Breast epithelium (tissue), 4 donors: ENCODE measurements around the gene RPS25. TPM values are rescaled to one million over a fixed set of nuclear protein-coding genes. Genes with fewer than 3 reads are reported as not detected.
A peak's percentile ranks its signal among the peaks of the same experiment; 100 is the strongest.

Source experiments
- DNase-seq, 2 donors: peaks; one replicate each; pipeline ENCODE4 v3.0.0-alpha.2; 2019; ENCODE audit warnings: low spot score in 2 of 2
- H3K27ac ChIP-seq, 2 donors: fragments of 200-600 bp; sonication (generic) in 1 of 2; one replicate each; pipeline ENCODE4 v1.5.1; 2016 to 2019; ENCODE audit warnings: mild to moderate bottlenecking in 1 of 2
- H3K27me3 ChIP-seq, 2 donors: fragments of 200-600 bp; sonication (generic) in 1 of 2; one replicate each; pipeline versions ENCODE4 v1.5.1 to v1.6.0; 2017 to 2019; ENCODE audit warnings: control low read depth in 1 of 2, mild to moderate bottlenecking in 1 of 2
- H3K36me3 ChIP-seq: fragments of 200-600 bp; one replicate; pipeline ENCODE4 v1.5.1; 2019
- H3K4me1 ChIP-seq, 2 donors: fragments of 200-600 bp; sonication (generic); one replicate each; pipeline ENCODE4 v1.5.1; 2016 to 2019; ENCODE audit warnings: control low read depth in 1 of 2
- H3K4me3 ChIP-seq, 3 donors: fragments of 200-600 bp; sonication (generic); 1 replicate in 2 of 3; 2 replicates in 1 of 3; pipeline ENCODE4 v1.5.1; 2016 to 2019; ENCODE audit warnings: mild to moderate bottlenecking in 3 of 3, moderate library complexity in 2 of 3
- H3K9me3 ChIP-seq, 2 donors: fragments of 200-600 bp; sonication (generic) in 1 of 2; one replicate each; pipeline ENCODE4 v1.5.1; 2016 to 2019; ENCODE audit warnings: control low read depth in 1 of 2
- CTCF ChIP-seq, 3 donors: fragments of 450-650 bp; IDR thresholded peaks; one replicate each; pipeline ENCODE4 v1.5.1; 2016 to 2017; ENCODE audit warnings: antibody characterized with exemption in 3 of 3, mild to moderate bottlenecking in 3 of 3, moderate library complexity in 3 of 3
- POLR2A ChIP-seq: fragments of 450-650 bp; IDR thresholded peaks from one replicate; pipeline ENCODE4 v1.6.1; 2016; ENCODE audit warnings: antibody characterized with exemption, mild to moderate bottlenecking, moderate library complexity
- POLR2AphosphoS5 ChIP-seq, 3 donors: sonication (generic); formaldehyde crosslinking; IDR thresholded peaks; one replicate each; pipeline ENCODE4 v1.6.1; 2017; ENCODE audit warnings: antibody characterized with exemption in 3 of 3
- intact Hi-C: fragments of 100-400 bp; cut with DNase I; formaldehyde crosslinking; loops from one replicate; pipeline ENCODE4 v1.15.1; 2023; ENCODE audit warnings: low total_unique reads
- total RNA-seq, 3 donors: library from RNA; depleted of rRNA; stranded (reverse); fragments of >200 nt; gene quantifications; one replicate each; pipeline ENCODE4 v1.1.0, GENCODE V29; 2016

Gene RPS25
- total RNA-seq, 3 donors from 2014 or later = 1,984 to 3,403 (median 2,926) TPM

- Histone ChIP-seq H3K9me3 (no peaks in the 10 kb centered on the region), H3K27ac (no peak overlapping the region), H3K4me1 (peaks cover 0 to 19% of the 10 kb centered on the region in 2 donors), H3K4me3 (no peak overlapping the region), H3K36me3 (no peaks in the 10 kb centered on the region), H3K27me3 (no peaks in the 10 kb centered on the region)
- intact Hi-C loops = no loop called here
- no peak for DNase-seq
- TF ChIP-seq POLR2A (no peak), POLR2AphosphoS5 (IDR thresholded peaks at IDR 0.05) (no peak), CTCF (IDR thresholded peaks at IDR 0.05) (no peak)
Measured at GRCh38 chr11:119027561-119028345, 9.6 kb upstream of the RPS25 start.

- DNase-seq = no peak
- no peaks in the 10 kb centered on the region for H3K27me3 ChIP-seq
Measured at GRCh38 chr11:119026970-119027369, 8.8 kb upstream of the RPS25 start.

GRCh38 chr11:119025978-119026766, 8.0 kb upstream of the RPS25 start:
- Histone ChIP-seq H3K36me3 (no peaks in the 10 kb centered on the region), H3K4me3 (no peak overlapping the region), H3K4me1 (peaks cover 0 to 23% of the 10 kb centered on the region in 2 donors), H3K9me3 (no peaks in the 10 kb centered on the region), H3K27me3 (no peaks in the 10 kb centered on the region), H3K27ac (peak overlapping the region in 1 of 2 donors; percentile 10)
- DNase-seq = no peak
- intact Hi-C loops = no loop called here
- no peak for TF ChIP-seq POLR2AphosphoS5 (IDR thresholded peaks at IDR 0.05)

More at GRCh38 chr11:119026970-119027369, 8.8 kb upstream of the RPS25 start:
- H3K9me3 ChIP-seq = no peaks in the 10 kb centered on the region
- no peak overlapping the region for H3K27ac ChIP-seq
- no peak for TF ChIP-seq POLR2AphosphoS5 (IDR thresholded peaks at IDR 0.05)
- no peak for TF ChIP-seq POLR2A
- no peak for TF ChIP-seq CTCF (IDR thresholded peaks at IDR 0.05)
- intact Hi-C loops = no loop called here
- H3K4me1 ChIP-seq = peaks cover 0 to 19% of the 10 kb centered on the region in 2 donors
- H3K4me3 ChIP-seq = no peak overlapping the region
- no peaks in the 10 kb centered on the region for H3K36me3 ChIP-seq

GRCh38 chr11:119025541-119025940, 7.4 kb upstream of the RPS25 start:
- peaks cover 0 to 28% of the 10 kb centered on the region in 2 donors for H3K4me1 ChIP-seq
- H3K36me3 ChIP-seq = no peaks in the 10 kb centered on the region

GRCh38 chr11:119025099-119025473, 6.9 kb upstream of the RPS25 start:
- H3K4me1 ChIP-seq = peaks cover 2 to 31% of the 10 kb centered on the region in 2 donors

More at GRCh38 chr11:119025541-119025940, 7.4 kb upstream of the RPS25 start:
- peak overlapping the region; percentile 10 to 67 for H3K27ac ChIP-seq
- H3K4me3 ChIP-seq = no peak overlapping the region
- H3K9me3 ChIP-seq = no peaks in the 10 kb centered on the region
- TF ChIP-seq POLR2AphosphoS5 (IDR thresholded peaks at IDR 0.05) (no peak), POLR2A (no peak), CTCF (IDR thresholded peaks at IDR 0.05) (no peak)
- no peak for DNase-seq
- intact Hi-C loops = no loop called here
- H3K27me3 ChIP-seq = no peaks in the 10 kb centered on the region

More at GRCh38 chr11:119025099-119025473, 6.9 kb upstream of the RPS25 start:
- H3K4me3 ChIP-seq = peak overlapping the region in 1 of 3 donors; percentile 18
- H3K36me3 ChIP-seq = no peaks in the 10 kb centered on the region
- no peaks in the 10 kb centered on the region for H3K27me3 ChIP-seq
- intact Hi-C loops = no loop called here
- DNase-seq = no peak
- H3K27ac ChIP-seq = peak overlapping the region; percentile 10 to 67
- H3K9me3 ChIP-seq = no peaks in the 10 kb centered on the region
- TF ChIP-seq CTCF (IDR thresholded peaks at IDR 0.05) (no peak), POLR2AphosphoS5 (IDR thresholded peaks at IDR 0.05) (no peak), POLR2A (no peak)
